ENCODE data around the gene FOXP1. TPM values are rescaled to one million over a fixed set of nuclear protein-coding genes. Genes with fewer than 3 reads are reported as not detected.

Gene FOXP1
- total and polyA plus RNA-seq, 8 donors, result 95.1 to 143 (median 123) TPM

DNA sequence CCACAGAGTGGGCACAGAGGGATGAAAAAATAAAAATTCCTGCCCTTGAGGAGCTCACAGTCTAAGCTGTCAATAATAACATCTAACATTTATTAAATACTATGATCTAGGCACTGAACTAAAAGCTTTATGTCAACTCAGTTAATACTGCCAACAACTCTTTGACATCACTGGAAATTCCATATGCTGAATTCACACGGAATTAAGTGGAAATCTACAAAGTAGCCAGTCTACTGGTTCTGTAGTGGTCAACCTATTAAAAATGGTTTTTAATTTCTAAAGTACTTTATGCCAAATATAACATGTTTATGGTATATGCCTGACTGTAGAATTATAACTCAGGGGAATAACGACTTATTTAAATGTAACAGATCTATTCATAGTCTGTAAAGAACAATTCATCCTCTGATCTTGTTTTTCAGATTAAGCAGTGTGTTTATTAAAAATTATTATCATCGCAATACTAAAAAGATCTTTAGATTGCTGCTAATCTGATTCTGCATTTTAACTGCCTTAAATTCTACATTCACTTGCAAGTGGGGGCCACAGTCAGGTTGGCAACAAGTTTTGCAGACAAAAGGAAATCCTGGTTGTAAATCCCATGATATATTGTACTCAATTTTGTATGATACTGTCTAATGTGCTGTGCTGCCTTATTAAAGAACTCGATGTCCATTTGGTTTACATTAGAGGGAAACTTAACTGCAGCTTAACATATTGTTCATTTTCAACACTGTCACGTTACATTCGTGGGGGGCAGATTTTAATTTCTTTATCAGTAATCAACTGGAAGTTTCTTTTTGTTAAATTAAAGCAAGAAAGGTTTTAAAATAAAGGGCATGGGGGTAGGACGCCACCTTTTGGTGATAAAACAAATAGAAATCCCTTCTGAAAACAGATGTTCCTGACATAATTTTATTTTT lies 2.6 kb upstream of the FOXP1 start:
- Histone ChIP-seq H3K36me3 (no peaks in the 10 kb centered on the region), H3K4me1 (peaks cover 0 to 25% of the 10 kb centered on the region in 2 donors), H3K4me3 (no peak overlapping the region), H3K9me3 (no peaks in the 10 kb centered on the region), H3K27me3 (no peaks in the 10 kb centered on the region), H3K27ac (peak overlapping the region; percentile 95 to 98)
- ATAC-seq, result no peak
- peak; percentile 44 to 83 for TF ChIP-seq CTCF (IDR thresholded peaks at IDR 0.05)
- intact Hi-C loops (cut with DNase I), result loop anchor here in 1 of 2 donors (10.0 kb wide), 1 partner anchor 271 kb away; no protein-coding TSS in a partner anchor
- DNase-seq, result peak in 2 of 4 donors; percentile 42 to 56

- DNase-seq (no peak), ATAC-seq (no peak)
- H3K9me3 ChIP-seq, result no peaks in the 10 kb centered on the region
- peak overlapping the region; percentile 95 to 98 for H3K27ac ChIP-seq
- no peak for TF ChIP-seq CTCF (IDR thresholded peaks at IDR 0.05)
- peak overlapping the region; percentile 77 to 86 for H3K4me3 ChIP-seq
- H3K4me1 ChIP-seq, result peaks cover 0 to 35% of the 10 kb centered on the region in 2 donors
- no peaks in the 10 kb centered on the region for H3K27me3 ChIP-seq
- intact Hi-C loops (cut with DNase I), result loop anchor here in 1 of 2 donors (10.0 kb wide), 1 partner anchor 270 kb away; no protein-coding TSS in a partner anchor
- no peaks in the 10 kb centered on the region for H3K36me3 ChIP-seq
Observed at GRCh38 chr3:71585131-71585530, 1.6 kb upstream of the FOXP1 start.

DNA sequence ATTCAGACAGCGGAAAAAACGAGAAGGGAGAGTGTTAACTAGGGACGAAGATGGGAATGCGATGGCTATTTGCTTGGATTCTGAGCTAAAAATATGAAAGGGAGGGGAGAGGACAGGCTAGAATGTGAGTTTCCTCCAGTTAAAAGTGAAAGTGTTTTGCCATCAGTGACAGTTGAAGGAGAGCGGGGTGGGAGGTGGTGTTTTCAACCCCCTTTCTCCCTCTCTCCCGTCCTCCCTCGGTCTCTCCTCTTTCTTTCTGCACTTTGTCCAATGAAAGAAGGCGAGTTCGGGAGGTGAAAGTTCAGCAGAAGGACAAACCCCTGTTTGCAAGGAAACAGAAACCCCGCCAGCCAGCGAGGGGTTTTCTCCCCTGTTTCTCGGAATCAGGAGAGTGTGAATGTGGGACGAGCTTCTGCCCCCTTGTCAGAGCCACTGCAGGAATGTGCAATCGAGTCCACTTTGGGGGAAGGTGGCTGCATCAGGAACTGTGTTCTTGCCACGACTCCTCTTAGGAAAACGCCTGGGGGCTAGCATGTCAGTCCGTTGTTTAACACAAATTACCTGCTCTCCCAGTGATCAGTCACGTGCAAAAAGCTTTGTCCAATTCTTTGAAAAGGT lies 975 bp upstream of the FOXP1 start:
- no peak for TF ChIP-seq CTCF (IDR thresholded peaks at IDR 0.05)
- Histone ChIP-seq H3K27ac (peak overlapping the region; percentile 95 to 98), H3K27me3 (no peaks in the 10 kb centered on the region), H3K4me3 (peak overlapping the region; percentile 77 to 86), H3K9me3 (no peaks in the 10 kb centered on the region), H3K4me1 (peaks cover 5 to 41% of the 10 kb centered on the region in 2 donors), H3K36me3 (no peaks in the 10 kb centered on the region)
- DNase-seq (peak; percentile 54 to 63 (median 58)), ATAC-seq (peak; percentile 16)
- intact Hi-C loops (cut with DNase I), result loop anchor here in 1 of 2 donors (10.0 kb wide), 1 partner anchor 270 kb away; no protein-coding TSS in a partner anchor

GRCh38 chr3:71582612-71583565 lies 639 bp downstream of the FOXP1 start:
- intact Hi-C loops (cut with DNase I), result loop anchor here in 1 of 2 donors (10.0 kb wide), 1 partner anchor 268 kb away; no protein-coding TSS in a partner anchor
- TF ChIP-seq CTCF (IDR thresholded peaks at IDR 0.05), result no peak

More at GRCh38 chr3:71582612-71583565, 639 bp downstream of the FOXP1 start:
- Histone ChIP-seq H3K27me3 (no peaks in the 10 kb centered on the region), H3K4me1 (peaks cover 14 to 57% of the 10 kb centered on the region in 2 donors), H3K4me3 (peak overlapping the region; percentile 77 to 86), H3K9me3 (no peaks in the 10 kb centered on the region), H3K27ac (peak overlapping the region; percentile 95 to 98), H3K36me3 (no peaks in the 10 kb centered on the region)
- peak; percentile 54 for ATAC-seq
- DNase-seq, result peak; percentile 49 to 94 (median 76)
